GM12873 (cell line): Measurements from ENCODE around the gene PSPN.

Experiments
- TF ChIP-seq, protein P1 (sequence below): IDR thresholded peaks from 2 replicates; pipeline ENCODE4 v1.5.1; 2012; ENCODE audit warnings: low read depth, mild to moderate bottlenecking, moderate library complexity, low read length, control low read depth; ENCODE audit not compliant: insufficient read depth; ENCODE audit errors: missing control alignments

Gene PSPN

DNA sequence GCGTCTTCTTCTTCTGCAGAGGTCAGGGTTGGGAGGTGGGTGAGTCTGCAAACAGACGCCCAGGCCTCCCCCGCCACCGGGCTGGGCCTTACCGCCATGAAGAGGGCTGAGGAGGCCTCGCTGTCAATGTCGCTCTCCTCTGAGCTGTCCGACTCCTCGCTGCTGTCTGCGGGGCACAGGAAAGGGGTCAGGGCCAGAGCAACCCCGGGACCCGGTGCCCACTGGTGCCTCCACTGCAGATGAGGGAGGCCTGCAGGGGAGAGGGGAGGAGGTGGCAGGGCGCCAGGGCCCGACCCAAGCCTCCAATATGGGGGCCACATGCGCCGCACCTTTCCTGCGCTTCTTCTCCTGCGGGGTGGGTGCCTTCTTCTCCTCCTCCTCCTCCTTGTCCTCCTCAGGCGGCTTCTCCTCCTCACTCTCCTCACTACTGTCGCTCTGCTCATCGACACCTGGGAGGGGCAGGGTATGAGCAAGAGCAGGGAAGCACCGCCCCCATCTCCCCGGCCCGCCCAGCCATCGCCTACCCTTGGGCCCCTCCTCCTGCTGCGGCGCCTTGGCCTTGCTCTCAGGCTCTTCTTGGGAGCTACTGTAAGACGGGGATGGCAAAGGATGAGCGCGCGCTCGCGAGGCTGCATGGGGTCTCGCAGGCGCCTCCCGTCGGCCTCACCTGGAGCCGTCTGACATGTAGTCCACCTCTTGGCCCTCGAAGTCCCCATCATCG is 5.5 kb upstream of the PSPN start:
- TF ChIP-seq, protein P1, sequence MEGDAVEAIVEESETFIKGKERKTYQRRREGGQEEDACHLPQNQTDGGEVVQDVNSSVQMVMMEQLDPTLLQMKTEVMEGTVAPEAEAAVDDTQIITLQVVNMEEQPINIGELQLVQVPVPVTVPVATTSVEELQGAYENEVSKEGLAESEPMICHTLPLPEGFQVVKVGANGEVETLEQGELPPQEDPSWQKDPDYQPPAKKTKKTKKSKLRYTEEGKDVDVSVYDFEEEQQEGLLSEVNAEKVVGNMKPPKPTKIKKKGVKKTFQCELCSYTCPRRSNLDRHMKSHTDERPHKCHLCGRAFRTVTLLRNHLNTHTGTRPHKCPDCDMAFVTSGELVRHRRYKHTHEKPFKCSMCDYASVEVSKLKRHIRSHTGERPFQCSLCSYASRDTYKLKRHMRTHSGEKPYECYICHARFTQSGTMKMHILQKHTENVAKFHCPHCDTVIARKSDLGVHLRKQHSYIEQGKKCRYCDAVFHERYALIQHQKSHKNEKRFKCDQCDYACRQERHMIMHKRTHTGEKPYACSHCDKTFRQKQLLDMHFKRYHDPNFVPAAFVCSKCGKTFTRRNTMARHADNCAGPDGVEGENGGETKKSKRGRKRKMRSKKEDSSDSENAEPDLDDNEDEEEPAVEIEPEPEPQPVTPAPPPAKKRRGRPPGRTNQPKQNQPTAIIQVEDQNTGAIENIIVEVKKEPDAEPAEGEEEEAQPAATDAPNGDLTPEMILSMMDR, result no peak

DNA sequence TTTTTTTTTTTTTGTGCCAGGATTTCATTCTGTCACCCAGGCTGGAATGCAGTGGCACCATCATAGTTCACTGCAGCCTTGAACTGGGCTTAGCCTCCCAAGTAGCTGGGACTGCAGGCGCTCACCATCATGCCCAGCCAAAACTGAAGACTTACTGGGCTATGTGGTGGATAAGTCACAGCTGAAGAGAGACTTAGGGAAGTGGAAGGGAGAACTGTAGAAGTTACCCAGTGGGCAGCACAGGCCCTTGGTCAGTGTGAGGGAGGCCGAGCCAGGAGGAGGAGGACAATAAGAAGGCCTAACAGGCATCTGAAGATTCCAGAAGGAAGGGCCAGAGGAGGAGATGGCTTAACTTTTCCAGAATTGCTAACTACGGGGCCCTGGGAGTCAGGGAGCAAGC is 4.0 kb upstream of the PSPN start:
- TF ChIP-seq, protein P1, result no peak

DNA sequence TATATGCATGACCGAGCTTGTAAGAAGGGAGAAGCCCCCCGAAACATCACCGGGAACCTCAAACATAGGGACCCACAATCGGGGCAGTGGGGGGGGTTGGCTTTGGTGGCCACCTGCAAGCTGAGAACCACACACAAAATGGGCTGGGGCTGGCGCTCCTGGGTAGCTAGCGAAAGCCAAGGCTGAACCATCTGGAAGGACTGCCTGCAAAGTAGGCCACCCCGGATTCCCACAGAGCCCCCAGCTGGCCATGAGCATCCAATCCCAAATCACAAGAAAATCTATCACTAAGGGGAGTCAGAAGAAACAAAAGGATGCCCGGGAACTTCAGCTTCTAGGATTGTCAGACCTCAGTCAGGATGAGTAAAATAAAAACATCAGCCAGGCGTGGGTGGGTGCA is 2.8 kb upstream of the PSPN start:
- TF ChIP-seq, protein P1, result no peak

DNA sequence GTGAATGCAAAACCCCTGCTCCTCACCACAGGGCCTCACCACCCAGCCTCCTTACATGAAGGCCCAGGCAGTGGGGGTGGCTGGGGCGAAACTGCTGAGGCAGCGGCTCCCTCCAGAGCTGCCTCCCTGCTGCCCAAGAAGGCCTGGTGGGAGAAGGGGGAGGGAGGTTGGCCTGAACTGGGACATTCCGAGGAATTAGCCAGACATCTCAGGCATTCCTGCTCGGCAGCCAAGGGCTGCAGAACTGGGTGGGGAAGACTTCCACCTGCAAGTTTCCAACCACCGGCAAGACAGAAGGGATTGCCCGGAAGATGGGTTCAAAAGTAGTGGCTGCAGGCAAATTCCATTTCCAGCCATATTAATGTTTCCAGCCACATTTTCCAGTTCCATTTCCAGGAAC is 2.3 kb upstream of the PSPN start:
- TF ChIP-seq, protein P1, result no peak

DNA sequence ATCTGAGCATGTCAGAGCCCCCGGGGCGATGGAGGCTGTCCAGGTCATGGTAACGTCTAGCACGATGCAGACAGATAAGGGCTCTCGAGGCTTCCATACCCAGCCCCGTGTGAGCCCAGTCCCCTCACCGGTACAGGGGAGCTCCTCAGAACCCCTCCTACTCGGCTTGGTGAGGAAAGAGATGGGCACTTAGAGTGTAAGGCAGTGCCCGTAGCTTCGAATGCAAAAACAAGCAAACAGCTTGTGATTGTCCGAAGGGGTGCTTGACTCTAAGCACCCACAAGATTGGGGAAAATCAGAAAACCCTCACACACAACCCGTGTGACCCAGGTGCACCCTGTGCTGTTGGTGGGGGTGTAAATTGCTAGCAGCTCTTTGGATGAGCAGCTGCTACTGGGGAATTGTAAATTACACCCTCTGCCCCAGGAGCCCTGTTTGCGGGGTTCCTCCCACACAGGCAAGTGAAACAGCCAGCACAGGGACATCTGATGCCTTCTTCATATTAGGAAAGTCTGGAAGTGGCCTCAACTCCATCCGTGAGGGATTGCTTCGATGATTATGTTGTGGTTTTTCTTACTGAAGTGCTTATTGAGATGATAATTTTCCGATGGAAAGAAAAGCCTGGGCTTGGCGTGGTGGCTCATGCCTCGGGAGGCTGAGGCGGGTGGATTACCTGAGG is 918 bp upstream of the PSPN start:
- TF ChIP-seq, protein P1, result no peak

DNA sequence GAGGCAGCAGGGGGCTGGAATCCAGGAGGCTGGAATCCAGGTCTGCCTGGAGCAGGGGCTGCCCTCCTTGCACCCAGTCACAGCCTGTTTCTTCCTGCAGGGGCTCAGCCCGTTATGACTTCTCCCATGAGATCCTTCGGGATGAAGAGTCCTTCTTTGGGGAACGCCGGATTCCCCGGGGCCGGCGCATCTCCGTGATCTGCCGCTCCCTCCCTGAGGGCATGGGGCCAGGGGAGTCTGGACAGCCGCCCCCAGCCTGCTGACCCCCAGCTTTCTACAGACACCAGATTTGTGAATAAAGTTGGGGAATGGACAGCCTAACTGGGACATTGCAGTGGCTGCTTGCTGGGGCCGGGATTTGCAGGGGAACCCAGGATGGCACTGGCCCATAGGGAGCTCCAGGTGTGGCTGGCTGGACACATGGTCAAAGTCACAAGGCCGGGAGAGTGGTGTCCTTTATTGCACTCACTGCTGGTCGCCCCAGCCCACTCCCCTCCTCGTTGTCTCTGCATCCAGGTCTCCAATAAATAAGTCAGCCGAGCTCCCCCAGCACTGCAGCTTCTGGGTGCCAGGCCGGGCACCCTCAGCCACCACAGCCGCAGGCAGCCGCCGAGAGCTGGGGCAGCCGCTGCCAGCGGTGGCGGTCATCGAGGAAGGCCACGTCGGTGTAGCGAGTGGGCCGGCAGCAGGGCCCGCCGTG is 872 bp downstream of the PSPN start:
- TF ChIP-seq, protein P1, result no peak

DNA sequence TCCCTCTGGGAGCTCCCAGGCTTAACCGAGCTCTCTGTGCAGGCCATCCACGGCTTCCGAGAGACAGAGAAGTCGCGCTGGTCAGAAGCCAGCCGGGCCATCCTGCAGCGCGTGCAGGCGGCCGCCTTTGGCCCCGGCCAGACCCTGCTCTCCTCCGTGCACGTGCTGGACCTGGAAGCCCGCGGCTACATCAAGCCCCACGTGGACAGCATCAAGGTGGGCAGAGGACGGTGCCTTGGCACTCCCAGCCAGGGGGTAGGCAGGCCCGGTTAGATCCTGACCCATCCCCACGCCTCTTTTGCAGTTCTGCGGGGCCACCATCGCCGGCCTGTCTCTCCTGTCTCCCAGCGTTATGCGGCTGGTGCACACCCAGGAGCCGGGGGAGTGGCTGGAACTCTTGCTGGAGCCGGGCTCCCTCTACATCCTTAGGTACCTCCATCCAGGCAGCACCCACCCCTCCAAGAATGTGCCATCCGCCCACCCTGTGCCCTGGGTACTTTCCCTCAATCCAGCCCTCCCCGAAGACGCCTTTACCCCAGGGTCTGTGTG is 1.5 kb downstream of the PSPN start:
- TF ChIP-seq, protein P1, result no peak
